Suprapubic skin (tissue), 4 donors: ENCODE data around the gene DIPK1A. TPM values are rescaled to one million over a fixed set of nuclear protein-coding genes. Genes with fewer than 3 reads are reported as not detected.

Experiments used
- DNase-seq, 2 donors: peaks; one replicate each; pipeline ENCODE4 v3.0.0-alpha.2; 2019; ENCODE audit warnings: low spot score in 2 of 2
- H3K27ac ChIP-seq: fragments of 200-600 bp; sonication (generic); one replicate; pipeline ENCODE4 v1.5.1; 2019
- H3K27me3 ChIP-seq: fragments of 200-600 bp; sonication (generic); one replicate; pipeline ENCODE4 v1.5.1; 2019
- H3K36me3 ChIP-seq: fragments of 200-600 bp; sonication (generic); one replicate; pipeline ENCODE4 v1.5.1; 2019
- H3K4me1 ChIP-seq: fragments of 200-600 bp; sonication (generic); one replicate; pipeline ENCODE4 v1.5.1; 2019
- H3K4me3 ChIP-seq: fragments of 200-600 bp; sonication (generic); one replicate; pipeline ENCODE4 v1.5.1; 2019; ENCODE audit warnings: mild to moderate bottlenecking
- H3K9me3 ChIP-seq: fragments of 200-600 bp; sonication (generic); one replicate; pipeline ENCODE4 v1.5.1; 2019
- EP300 ChIP-seq: sonication (generic); formaldehyde crosslinking; IDR thresholded peaks from one replicate; pipeline ENCODE4 v1.6.1; 2017; ENCODE audit warnings: antibody characterized with exemption
- POLR2A ChIP-seq, 2 donors: fragments of 450-650 bp; IDR thresholded peaks; one replicate each; pipeline ENCODE4 v1.6.1; 2017; ENCODE audit warnings: antibody characterized with exemption in 2 of 2, mild to moderate bottlenecking in 2 of 2, moderate library complexity in 2 of 2
- POLR2AphosphoS5 ChIP-seq, 3 donors: sonication (generic); formaldehyde crosslinking; IDR thresholded peaks; one replicate each; pipeline ENCODE4 v1.6.1; 2017; ENCODE audit warnings: antibody characterized with exemption in 3 of 3
- WGBS: methylation state at CpG from one replicate; pipeline ENCODE4 v1.1.5; 2018; 5-methylcytosine and 5-hydroxymethylcytosine counted together
- total RNA-seq, 4 donors: library from RNA; depleted of rRNA; stranded (reverse); fragments of >200 nt; gene quantifications; one replicate each; pipeline ENCODE4 v1.1.0, GENCODE V29; 2016
- TF ChIP-seq, protein P1 (sequence below), 2 donors: fragments of 200-600 bp in 1 of 2; fragments of 450-650 bp in 1 of 2; sonication (generic) in 1 of 2; IDR thresholded peaks; one replicate each; pipeline ENCODE4 v1.5.1; 2016 to 2019; ENCODE audit warnings: antibody characterized with exemption in 2 of 2, mild to moderate bottlenecking in 1 of 2, moderate library complexity in 1 of 2

Gene DIPK1A
- total RNA-seq, 4 donors from 2014 or later, result 3.3 to 7.8 (median 5.3) TPM

GRCh38 chr1:92949937-92950817 lies 11.1 kb downstream of the DIPK1A start:
- Histone ChIP-seq H3K27me3 (no peaks in the 10 kb centered on the region), H3K27ac (no peak overlapping the region), H3K9me3 (no peaks in the 10 kb centered on the region), H3K4me1 (peaks cover 10% of the 10 kb centered on the region), H3K36me3 (no peaks in the 10 kb centered on the region), H3K4me3 (no peak overlapping the region)
- TF ChIP-seq EP300 (no peak), POLR2AphosphoS5 (IDR thresholded peaks at IDR 0.05) (no peak), POLR2A (IDR thresholded peaks at IDR 0.05) (no peak)
- TF ChIP-seq, protein P1, sequence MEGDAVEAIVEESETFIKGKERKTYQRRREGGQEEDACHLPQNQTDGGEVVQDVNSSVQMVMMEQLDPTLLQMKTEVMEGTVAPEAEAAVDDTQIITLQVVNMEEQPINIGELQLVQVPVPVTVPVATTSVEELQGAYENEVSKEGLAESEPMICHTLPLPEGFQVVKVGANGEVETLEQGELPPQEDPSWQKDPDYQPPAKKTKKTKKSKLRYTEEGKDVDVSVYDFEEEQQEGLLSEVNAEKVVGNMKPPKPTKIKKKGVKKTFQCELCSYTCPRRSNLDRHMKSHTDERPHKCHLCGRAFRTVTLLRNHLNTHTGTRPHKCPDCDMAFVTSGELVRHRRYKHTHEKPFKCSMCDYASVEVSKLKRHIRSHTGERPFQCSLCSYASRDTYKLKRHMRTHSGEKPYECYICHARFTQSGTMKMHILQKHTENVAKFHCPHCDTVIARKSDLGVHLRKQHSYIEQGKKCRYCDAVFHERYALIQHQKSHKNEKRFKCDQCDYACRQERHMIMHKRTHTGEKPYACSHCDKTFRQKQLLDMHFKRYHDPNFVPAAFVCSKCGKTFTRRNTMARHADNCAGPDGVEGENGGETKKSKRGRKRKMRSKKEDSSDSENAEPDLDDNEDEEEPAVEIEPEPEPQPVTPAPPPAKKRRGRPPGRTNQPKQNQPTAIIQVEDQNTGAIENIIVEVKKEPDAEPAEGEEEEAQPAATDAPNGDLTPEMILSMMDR (IDR thresholded peaks at IDR 0.05), result no peak
- 71% methylated on average over 7 of the region's 7 CpGs for WGBS
- DNase-seq, result no peak

- no peak for DNase-seq
- WGBS, result 79% methylated on average over 1 of the region's 1 CpG
- Histone ChIP-seq H3K27ac (no peak overlapping the region), H3K9me3 (no peaks in the 10 kb centered on the region), H3K36me3 (no peaks in the 10 kb centered on the region), H3K4me3 (no peak overlapping the region), H3K27me3 (no peaks in the 10 kb centered on the region), H3K4me1 (peaks cover 21% of the 10 kb centered on the region)
- TF ChIP-seq, protein P1 (IDR thresholded peaks at IDR 0.05), result no peak
- no peak for TF ChIP-seq POLR2A (IDR thresholded peaks at IDR 0.05)
- TF ChIP-seq POLR2AphosphoS5 (IDR thresholded peaks at IDR 0.05), result no peak
- TF ChIP-seq EP300, result no peak
These were observed 13.2 kb downstream of the DIPK1A start for GRCh38 chr1:92948071-92948470.

DNA sequence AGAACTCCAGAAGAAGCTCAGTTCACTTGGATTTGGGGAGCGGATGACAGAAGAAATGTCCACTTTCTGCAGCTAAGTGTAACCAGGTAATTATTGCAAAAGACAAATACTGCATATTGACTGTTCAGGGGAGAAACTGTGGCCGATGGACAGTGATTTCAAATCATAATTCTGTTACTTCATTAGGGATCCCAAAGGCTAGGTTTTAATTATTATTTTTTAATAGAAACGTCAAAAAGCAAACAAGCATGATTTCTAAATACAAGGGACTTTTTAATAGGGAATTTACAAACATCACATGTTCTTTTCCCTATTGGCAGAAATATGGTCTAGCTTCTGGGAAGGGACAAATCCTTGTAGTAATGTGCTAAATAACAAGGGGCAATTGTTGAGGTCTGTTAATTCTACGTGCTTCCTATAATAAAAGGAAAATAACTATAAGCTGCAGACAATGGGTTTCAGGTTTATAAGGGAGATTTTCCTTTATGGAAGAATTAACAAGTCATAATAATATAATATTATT lies 15.5 kb downstream of the DIPK1A start:
- no peak overlapping the region for H3K27ac ChIP-seq
- peaks cover 17% of the 10 kb centered on the region for H3K4me1 ChIP-seq
- H3K27me3 ChIP-seq, result no peaks in the 10 kb centered on the region
- WGBS, result 72% methylated on average over 4 of the region's 4 CpGs
- no peak for DNase-seq
- H3K9me3 ChIP-seq, result no peaks in the 10 kb centered on the region
- TF ChIP-seq EP300, result no peak
- TF ChIP-seq, protein P1 (IDR thresholded peaks at IDR 0.05), result no peak
- TF ChIP-seq POLR2AphosphoS5 (IDR thresholded peaks at IDR 0.05), result no peak
- no peak for TF ChIP-seq POLR2A (IDR thresholded peaks at IDR 0.05)
- H3K4me3 ChIP-seq, result no peak overlapping the region
- no peaks in the 10 kb centered on the region for H3K36me3 ChIP-seq

DNA sequence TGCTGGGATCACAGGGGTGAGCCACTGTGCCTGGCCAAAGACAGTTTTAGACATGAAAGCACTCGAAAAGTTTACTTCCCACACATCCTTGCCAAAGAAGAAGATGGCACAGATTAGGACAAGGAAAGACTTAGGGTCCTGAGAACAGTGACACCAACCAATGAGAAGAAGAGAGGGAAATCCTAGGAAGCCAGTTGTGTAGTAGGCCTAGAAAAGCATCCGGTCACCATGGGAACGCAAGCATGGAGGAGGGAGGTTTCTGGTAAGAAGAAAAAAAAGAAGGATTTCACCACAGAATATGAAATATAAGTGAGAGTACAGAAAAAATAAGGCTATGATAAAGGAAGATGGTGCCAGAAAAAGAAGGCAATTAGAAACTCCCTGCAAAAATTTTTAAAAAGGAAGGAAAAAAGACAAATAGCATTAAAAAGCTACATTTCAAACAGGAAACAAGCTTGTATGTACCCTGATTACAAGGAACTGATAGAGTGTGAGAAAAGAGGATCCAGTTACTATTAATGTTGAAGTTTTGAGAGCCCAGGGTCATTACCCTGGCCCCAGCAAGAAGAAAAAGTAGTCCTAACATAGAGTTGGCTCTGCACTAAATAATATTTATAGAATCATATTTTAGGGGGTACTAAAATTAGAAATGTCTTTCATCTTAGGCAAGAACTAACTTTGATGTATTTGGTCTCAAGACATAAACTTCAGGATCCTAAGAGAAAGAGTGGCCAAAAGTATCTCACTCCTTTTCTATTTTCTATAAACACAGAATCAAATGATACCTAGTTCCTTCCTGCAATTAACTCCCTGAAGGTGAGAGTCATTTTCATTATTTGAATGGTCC lies 16.1 kb downstream of the DIPK1A start:
- Histone ChIP-seq H3K27me3 (no peaks in the 10 kb centered on the region), H3K4me1 (peaks cover 14% of the 10 kb centered on the region), H3K4me3 (no peak overlapping the region), H3K36me3 (no peaks in the 10 kb centered on the region), H3K27ac (no peak overlapping the region), H3K9me3 (no peaks in the 10 kb centered on the region)
- no peak for TF ChIP-seq POLR2A (IDR thresholded peaks at IDR 0.05)
- TF ChIP-seq EP300, result no peak
- DNase-seq, result no peak
- WGBS, result 71% methylated on average over 3 of the region's 3 CpGs

GRCh38 chr1:92943502-92943847 lies 17.8 kb downstream of the DIPK1A start:
- TF ChIP-seq EP300, result no peak
- TF ChIP-seq POLR2A (IDR thresholded peaks at IDR 0.05), result no peak
- TF ChIP-seq, protein P1 (IDR thresholded peaks at IDR 0.05), result no peak
- TF ChIP-seq POLR2AphosphoS5 (IDR thresholded peaks at IDR 0.05), result no peak
- no peaks in the 10 kb centered on the region for H3K27me3 ChIP-seq
- no peaks in the 10 kb centered on the region for H3K36me3 ChIP-seq
- no peak overlapping the region for H3K27ac ChIP-seq
- H3K9me3 ChIP-seq, result no peaks in the 10 kb centered on the region
- WGBS, result 86% methylated on average over 4 of the region's 4 CpGs
- H3K4me3 ChIP-seq, result no peak overlapping the region
- no peak for DNase-seq
- peaks cover 11% of the 10 kb centered on the region for H3K4me1 ChIP-seq
